ENCODE data around the gene ANKRD23.

ANKRD23 gene

DNA sequence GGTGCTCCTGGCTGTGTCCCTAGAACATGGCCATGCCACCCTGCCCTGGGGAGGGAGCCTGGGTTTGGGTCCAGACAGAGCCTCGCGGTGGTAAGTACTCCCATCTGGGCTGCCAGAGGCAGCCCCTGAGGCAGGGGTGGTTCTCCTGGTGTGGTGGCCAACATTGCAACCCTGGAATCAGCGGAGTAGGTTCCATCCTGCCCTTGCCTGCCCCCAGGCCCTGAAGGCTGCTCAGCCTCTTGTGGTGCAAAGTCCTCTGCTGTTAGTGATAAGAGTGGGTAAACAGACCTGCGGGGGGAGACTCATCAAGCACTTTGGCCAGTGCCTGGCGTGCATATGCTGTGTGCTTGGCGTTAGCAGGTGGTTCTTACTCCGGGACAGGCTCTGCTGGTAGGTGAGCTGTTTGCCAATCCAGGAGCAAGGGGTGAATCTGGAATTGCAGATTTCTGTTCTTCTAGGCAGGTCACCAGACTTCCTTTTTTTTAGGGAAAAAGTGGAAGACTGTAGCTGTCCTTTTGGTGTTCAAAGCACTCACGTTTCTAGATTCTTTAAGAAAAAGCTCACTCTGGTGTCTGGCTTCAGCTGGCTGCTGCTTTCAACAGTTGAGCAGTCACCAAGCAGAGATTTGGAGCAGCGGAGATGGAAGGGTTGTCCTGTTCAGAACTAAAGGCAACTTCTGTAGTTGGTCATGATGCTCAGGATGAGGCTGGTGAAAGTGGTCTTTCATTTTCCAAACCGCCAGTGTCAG lies 24.5 kb downstream of the ANKRD23 start:
- H3K27me3 Mint-ChIP-seq (ENCODE audit: low read depth): peaks cover 4% of the 10 kb centered on the region
- peaks cover 48% of the 10 kb centered on the region for H3K4me1 Mint-ChIP-seq
- peaks cover 8% of the 10 kb centered on the region for H3K36me3 Mint-ChIP-seq (ENCODE audit: low read depth)
- no peak overlapping the region for H3K27ac Mint-ChIP-seq
- no peaks in the 10 kb centered on the region for H3K9me3 Mint-ChIP-seq
- H3K4me3 Mint-ChIP-seq: peak overlapping the region; percentile 83 to 88 (median 83)
- TF ChIP-seq, protein P1, sequence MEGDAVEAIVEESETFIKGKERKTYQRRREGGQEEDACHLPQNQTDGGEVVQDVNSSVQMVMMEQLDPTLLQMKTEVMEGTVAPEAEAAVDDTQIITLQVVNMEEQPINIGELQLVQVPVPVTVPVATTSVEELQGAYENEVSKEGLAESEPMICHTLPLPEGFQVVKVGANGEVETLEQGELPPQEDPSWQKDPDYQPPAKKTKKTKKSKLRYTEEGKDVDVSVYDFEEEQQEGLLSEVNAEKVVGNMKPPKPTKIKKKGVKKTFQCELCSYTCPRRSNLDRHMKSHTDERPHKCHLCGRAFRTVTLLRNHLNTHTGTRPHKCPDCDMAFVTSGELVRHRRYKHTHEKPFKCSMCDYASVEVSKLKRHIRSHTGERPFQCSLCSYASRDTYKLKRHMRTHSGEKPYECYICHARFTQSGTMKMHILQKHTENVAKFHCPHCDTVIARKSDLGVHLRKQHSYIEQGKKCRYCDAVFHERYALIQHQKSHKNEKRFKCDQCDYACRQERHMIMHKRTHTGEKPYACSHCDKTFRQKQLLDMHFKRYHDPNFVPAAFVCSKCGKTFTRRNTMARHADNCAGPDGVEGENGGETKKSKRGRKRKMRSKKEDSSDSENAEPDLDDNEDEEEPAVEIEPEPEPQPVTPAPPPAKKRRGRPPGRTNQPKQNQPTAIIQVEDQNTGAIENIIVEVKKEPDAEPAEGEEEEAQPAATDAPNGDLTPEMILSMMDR (IDR thresholded peaks at IDR 0.05; ENCODE audit: unreplicated experiment in 3 of 3): no peak

DNA sequence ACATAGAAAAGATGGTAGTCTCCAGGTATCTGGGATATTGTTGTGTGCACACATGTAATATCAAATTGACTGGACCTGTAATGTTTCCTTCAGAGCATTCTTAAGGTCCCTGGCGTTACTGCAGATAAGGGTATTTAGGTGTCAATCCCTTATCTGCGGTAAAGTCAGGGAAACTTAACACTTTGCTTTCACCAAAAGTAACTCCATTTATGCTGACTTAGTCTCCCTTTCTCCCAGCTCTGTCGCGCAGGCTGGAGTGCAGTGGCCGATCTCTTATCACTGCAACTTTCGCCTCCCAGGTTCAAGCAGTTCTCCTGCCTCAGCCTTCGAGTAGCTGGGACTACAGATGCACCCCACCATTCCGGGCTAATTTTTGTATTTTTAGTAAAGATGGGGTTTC lies 25.9 kb downstream of the ANKRD23 start:
- H3K36me3 Mint-ChIP-seq (ENCODE audit: low read depth): peaks cover 9% of the 10 kb centered on the region
- H3K4me1 Mint-ChIP-seq: peaks cover 37% of the 10 kb centered on the region
- TF ChIP-seq, protein P1 (IDR thresholded peaks at IDR 0.05; ENCODE audit: unreplicated experiment in 3 of 3): no peak
- peaks cover 4% of the 10 kb centered on the region for H3K27me3 Mint-ChIP-seq (ENCODE audit: low read depth)
- H3K9me3 Mint-ChIP-seq: no peaks in the 10 kb centered on the region
- peak overlapping the region; percentile 83 to 88 (median 83) for H3K4me3 Mint-ChIP-seq
- H3K27ac Mint-ChIP-seq: peak overlapping the region in 1 of 3 experiments; percentile 33

DNA sequence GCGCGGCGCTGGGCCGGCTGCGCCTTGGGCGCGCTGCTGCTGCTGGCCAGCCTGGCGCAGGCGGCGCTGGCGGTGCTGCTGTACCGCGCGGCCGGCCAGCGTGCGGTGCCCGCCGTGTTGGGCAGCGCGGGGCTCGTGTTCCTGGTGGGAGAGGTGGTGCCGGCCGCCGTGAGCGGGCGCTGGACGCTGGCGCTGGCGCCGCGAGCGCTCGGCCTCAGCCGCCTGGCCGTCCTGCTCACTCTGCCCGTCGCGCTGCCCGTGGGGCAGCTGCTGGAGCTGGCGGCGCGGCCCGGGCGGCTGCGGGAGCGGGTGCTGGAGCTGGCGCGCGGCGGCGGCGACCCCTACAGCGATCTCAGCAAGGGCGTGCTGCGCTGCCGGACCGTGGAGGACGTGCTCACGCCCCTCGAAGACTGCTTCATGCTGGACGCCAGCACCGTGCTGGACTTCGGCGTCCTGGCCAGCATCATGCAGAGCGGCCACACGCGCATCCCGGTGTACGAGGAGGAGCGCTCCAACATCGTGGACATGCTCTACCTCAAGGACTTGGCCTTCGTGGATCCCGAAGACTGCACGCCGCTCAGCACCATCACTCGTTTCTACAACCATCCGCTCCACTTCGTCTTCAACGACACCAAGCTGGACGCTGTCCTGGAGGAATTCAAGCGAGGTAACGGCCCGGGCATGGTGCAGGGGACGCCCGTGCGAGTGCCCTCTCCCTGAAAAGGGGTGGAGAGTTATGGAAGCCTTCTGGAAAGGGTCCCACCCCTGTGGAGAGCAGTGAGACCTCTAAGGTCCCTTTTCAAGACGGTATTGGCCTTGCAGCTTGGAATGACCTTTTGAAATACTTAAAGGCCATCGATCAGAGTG lies 26.8 kb downstream of the ANKRD23 start:
- H3K27me3 Mint-ChIP-seq (ENCODE audit: low read depth): peaks cover 4% of the 10 kb centered on the region
- TF ChIP-seq, protein P1 (IDR thresholded peaks at IDR 0.05; ENCODE audit: unreplicated experiment in 3 of 3): no peak
- H3K4me3 Mint-ChIP-seq: peak overlapping the region; percentile 83 to 88 (median 83)
- H3K36me3 Mint-ChIP-seq (ENCODE audit: low read depth): peaks cover 13% of the 10 kb centered on the region
- H3K27ac Mint-ChIP-seq: peak overlapping the region in 2 of 3 experiments; percentile 28 to 33
- no peaks in the 10 kb centered on the region for H3K9me3 Mint-ChIP-seq
- H3K4me1 Mint-ChIP-seq: peaks cover 45% of the 10 kb centered on the region

DNA sequence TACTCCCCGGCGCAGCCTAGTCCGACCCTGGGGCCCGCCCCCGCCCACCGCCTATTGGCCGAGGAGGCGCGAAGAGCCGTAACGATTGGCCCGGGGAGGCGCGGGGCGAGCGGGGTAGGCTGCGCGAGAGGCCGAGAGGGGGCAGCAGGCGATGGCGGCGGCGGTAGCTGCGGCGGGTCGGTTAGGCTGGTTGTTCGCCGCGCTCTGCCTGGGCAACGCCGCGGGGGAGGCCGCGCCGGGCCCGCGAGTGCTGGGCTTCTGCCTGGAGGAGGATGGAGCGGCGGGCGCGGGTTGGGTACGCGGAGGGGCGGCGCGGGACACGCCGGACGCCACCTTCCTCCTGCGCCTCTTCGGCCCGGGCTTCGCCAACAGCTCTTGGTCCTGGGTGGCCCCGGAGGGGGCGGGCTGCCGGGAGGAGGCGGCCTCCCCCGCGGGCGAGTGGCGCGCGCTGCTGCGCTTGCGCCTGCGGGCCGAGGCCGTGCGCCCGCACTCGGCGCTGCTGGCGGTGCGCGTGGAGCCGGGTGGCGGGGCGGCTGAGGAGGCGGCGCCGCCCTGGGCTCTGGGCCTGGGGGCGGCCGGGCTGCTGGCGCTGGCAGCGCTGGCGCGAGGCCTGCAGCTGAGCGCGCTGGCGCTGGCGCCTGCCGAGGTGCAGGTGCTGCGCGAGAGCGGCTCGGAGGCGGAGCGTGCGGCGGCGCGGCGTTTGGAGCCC lies 27.5 kb downstream of the ANKRD23 start, which contains the start of gene CNNM3:
Gene CNNM3, plus strand, starts transcription at position 142 of the 709 bp plus-strand sequence. Its CDS starts 10 bp downstream, at position 152.
- Mint-ChIP-seq H3K4me1 (peaks cover 51% of the 10 kb centered on the region), H3K4me3 (peak within 1 kb of the TSS; percentile 86 to 91 (median 90)), H3K27me3 (ENCODE audit: low read depth) (peaks cover 4% of the 10 kb centered on the region), H3K9me3 (no peaks in the 10 kb centered on the region), H3K27ac (peak within 1 kb of the TSS; percentile 49 to 90 (median 85)), H3K36me3 (ENCODE audit: low read depth) (peaks cover 13% of the 10 kb centered on the region)
- TF ChIP-seq, protein P1 (IDR thresholded peaks at IDR 0.05; ENCODE audit: unreplicated experiment in 3 of 3): peak; percentile 58 to 75 (median 66)

DNA sequence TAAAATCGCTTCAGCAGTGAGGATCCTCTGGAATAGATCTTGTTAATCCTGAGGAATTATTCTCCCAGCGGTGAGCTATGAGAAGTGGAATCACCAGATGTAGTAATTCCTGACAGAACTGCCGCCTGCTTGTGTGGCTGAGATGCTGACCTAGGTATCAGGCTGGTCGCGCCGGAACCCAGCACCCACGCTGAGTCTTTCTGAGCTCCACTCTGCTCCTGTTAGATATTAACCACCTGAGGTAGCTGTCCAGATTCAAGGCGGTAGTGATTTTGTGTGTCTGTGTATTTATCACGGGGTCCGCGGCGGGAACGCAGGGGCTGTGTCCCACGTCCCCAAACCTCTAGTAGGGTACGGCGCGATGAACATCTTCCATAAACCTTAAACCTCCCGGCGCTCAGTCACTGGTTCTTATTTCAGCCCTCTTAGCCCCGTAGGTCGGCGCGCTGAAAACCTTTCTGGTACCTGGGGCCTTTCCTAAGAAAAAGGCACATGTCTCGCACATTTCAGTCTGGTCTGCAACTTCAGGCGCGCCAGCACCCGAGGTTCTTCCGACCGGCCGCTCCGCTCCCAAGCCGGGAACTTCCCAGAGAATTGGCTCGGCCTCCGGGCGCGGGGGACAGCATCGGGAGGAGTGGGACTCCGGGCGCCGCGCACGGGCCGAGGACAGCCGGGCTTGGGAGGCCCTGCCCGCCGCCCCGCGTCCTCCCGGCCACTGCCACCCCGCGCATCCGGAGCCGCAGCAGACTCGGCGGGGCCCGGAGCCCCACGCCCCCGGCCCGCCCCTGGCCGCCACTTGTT lies 28.3 kb downstream of the ANKRD23 start:
- Mint-ChIP-seq H3K4me1 (peaks cover 49% of the 10 kb centered on the region), H3K36me3 (ENCODE audit: low read depth) (peaks cover 13% of the 10 kb centered on the region), H3K9me3 (no peaks in the 10 kb centered on the region), H3K4me3 (peak overlapping the region; percentile 86 to 91 (median 90)), H3K27me3 (ENCODE audit: low read depth) (peaks cover 4% of the 10 kb centered on the region), H3K27ac (peak overlapping the region; percentile 49 to 90 (median 85))
- TF ChIP-seq, protein P1 (IDR thresholded peaks at IDR 0.05; ENCODE audit: unreplicated experiment in 3 of 3): no peak

Measured in nephron (organoid).